Right forelimb (tissue), 1 donor: ENCODE measurements around the gene SCAMP1.
"Not testable (repeated sequence)": the region's sequence is repeated elsewhere in the genome, so short reads cannot be mapped to it uniquely, and the experiment has no call there.

Experiments used
- DNase-seq: peaks from one replicate; pipeline ENCODE4 v3.0.0-alpha.2; 2018

SCAMP1 gene

DNA sequence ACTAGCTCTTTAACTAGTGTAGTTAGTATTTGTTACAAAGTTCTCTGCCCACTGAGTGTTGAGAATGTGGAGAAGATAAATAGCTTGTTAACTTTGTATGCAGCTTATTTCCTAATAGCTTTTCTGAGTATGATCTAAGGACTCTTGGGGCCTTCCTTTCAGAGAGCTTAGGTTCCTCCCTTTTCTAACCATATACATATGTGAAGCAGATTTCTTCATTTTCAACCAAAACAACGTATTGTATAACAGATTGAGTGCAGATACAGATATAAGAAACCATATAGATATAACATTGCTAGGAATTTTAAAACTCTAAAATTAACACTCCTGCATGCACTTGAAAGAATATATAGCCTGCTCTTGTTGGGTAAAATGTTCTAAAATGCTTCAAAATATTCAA is 70.4 kb downstream of the SCAMP1 start:
- no peak for DNase-seq

DNA sequence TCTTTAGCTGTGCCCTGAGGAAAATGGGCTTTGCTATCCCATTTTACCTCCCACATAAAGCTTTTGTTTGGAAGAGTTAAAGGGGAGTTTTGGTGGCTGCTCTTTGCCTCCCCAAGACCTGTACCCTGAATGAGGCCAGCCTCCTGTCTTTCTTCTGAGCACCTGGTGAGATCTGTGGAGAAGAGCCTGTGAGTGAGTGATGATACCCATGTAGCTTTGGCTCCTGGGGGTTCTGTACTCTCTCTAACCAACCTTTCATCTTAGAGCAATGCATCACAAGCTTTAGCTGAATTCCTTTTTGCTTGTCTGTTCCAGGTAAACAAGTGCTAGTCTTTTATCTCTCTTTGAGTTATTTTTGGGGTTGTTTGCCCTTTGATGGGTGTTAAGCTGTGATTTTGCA is 73.6 kb downstream of the SCAMP1 start:
- no peak for DNase-seq

DNA sequence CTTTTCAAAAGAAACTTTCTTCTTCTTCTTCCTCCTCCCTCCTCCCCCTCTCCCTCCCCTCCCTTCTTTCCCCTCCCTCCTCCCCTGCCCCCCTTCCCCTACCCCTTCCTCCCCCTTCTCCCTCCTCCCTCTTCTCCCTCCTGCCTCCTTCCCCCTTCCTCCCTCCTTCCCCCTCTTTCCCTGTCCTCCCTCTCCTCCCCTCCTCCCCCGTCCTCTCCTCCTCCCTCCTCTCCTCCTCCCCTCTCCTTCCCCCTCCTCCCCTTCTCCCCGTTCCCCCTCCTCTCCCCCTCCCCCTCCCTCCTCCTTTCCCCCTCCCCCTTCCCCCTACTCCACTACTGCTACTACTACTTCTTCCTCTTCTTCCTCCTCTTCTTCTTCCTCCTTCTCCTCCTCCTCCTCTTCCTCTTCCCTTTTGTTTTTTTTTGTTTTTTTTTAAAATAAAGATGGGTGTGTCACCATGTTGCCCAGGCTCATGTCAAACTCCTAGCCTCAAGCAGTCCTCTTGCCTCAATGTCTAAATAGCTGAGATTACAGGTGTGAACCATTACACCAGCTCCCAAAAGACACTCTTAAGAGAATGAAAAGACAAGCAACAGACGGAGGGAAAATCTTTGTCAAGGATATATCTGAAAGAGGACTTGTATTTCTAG is 87.5 kb downstream of the SCAMP1 start:
- DNase-seq: no peak

DNA sequence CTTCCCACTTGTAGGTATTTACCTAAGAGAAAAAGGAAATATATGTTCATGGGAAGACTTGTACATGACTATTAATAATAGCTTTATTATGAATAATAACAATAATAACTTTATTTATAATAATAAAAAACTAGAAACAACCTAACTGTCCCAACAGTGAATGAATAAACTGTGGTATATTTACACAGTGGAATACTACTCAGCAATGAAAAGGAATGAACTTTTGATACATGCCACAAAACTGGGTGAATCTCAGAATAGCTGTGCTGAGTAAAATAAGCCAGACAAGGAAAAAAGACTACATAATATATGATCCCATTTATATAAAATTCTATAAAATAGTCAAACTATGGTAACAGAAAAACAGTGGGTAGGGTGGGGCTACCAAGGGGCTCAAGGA is 88.7 kb downstream of the SCAMP1 start:
- no peak for DNase-seq

DNA sequence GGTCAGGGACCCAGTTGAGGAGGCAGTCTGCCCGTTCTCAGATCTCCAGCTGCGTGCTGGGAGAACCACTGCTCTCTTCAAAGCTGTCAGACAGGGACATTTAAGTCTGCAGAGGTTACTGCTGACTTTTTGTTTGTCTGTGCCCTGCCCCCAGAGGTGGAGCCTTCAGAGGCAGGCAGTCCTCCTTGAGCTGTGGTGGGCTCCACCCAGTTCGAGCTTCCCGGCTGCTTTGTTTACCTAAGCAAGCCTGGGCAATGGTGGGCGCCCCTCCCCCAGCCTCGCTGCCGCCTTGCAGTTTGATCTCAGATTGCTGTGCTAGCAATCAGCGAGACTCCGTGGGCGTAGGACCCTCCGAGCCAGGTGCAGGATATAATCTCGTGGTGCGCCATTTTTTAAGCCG is 97.1 kb downstream of the SCAMP1 start:
- DNase-seq: not testable (repeated sequence)

DNA sequence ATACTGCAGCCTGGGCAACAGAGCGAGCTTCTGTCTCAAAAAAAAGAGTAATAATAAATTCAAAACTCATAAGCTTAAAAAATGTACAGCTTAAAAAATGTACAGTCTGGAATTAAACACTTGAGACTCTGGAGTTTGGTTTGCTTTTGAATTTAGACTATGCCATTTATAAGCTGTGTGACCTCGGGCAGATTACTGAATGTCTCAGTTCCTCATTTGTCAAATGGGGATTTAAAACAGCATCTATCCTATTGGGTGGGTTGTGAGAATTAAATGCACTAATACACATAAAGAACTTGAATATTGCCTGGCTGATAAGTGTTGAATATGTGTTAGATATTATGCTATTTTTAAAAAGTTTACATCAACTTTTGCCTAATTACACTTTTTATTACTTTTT is 98.4 kb downstream of the SCAMP1 start:
- DNase-seq: no peak

DNA sequence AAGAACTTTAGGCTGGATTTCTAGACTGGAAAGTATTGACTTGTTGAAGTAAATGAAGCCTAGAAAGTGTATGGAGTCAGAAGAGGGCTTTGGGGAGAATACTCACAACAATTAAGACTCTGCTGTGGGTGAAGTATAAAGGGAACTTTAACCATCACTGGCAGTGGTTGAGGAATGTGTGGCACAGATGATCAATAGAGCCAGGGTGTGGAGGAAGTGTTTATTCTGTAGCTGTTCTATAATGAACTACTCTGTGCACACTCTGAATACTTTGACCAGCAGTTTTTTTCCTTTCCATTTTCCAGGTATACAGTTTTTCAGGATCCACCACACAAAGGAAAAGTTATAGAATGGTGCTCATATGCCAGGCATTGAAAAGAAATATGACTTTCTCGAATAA is 106.7 kb downstream of the SCAMP1 start:
- no peak for DNase-seq

DNA sequence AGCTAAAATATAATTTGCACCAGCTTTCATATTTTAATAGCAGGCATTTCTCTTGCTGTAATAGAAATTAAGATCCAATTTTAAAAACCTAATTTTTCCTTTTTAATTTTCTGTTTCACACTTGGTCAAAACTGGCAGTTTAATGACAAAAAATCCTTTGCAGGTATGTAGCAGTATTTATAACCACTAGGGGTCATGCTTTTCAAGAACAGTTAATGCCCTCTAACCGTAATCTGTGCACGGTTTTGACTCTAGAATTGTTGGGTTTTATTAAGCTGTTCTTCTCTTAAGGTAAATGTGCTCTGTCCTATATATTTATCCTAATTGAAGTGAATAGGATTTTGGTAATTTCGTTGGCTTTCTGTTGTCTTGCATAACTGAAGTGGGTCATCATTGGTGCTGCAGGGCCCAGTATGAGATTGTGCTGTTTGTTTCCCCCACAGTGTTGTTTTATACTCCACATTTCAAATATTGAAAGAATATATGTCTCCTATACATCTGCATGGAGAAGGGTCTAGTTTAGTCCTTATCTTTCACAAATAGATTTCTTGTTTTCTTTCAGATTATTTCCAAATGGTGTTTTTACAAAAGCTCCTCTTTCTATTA is 107.4 kb downstream of the SCAMP1 start:
- DNase-seq: no peak

DNA sequence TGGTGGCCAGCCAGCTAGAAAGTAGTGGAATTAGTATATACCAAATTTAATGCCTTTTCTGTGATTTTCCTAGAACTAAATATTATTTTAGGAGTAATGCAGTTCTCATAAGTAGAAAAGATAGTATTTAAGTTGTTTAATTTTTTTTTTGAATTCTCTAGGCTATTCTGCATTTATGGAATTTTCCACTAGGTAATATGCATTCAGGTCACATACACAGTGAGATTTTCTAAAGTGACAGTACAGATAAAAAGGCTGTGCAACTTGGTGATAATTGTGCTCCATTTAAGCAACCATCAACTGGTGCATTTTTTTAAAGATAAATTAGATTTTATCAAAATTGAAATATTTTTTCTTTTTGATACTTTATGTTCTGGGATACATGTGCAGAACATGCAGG is 111.5 kb downstream of the SCAMP1 start:
- DNase-seq: no peak

DNA sequence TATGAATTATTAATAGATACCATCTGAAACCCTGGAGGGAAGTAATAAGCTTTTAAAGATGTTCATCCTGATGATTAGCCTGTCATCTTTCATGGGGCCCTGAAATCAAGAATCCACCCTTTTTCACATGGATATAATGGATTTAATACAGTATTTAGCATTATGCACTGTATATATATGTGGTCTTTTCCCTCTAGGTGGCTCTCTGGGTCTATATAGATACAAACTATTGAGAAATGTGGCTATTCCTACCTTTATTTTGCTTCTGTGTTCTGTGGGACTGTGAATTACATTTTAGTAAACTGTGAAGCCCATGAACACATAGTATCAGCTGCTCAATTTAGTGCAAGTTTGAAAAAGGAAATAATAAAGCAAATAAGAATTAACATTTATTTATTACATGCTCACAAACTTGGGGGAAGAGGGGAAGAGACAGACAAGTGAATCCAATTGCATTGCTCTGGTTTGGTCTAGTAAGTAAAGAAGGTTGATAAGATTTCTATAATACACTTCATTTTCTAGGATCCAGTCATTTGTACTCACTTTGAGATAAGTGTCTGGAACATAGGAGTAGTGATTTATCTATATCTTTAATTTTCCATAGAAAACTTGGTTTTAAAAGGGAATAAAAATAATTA is 112.2 kb downstream of the SCAMP1 start:
- DNase-seq: no peak

GRCh38 chr5:78473751-78474150 is 113.3 kb downstream of the SCAMP1 start:
- DNase-seq: no peak

DNA sequence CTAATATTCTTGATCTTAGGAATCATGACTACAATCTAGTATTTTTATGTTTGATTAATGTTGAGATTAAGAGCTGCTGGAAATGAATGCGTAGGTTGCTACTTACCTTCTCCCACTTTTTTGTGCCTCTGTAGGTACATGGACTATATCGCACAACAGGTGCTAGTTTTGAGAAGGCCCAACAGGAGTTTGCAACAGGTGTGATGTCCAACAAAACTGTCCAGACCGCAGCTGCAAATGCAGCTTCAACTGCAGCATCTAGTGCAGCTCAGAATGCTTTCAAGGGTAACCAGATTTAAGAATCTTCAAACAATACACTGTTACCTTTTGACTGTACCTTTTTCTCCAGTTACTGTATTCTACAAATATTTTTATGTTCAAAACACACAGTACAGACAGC is 115.0 kb downstream of the SCAMP1 start:
- DNase-seq: no peak

DNA sequence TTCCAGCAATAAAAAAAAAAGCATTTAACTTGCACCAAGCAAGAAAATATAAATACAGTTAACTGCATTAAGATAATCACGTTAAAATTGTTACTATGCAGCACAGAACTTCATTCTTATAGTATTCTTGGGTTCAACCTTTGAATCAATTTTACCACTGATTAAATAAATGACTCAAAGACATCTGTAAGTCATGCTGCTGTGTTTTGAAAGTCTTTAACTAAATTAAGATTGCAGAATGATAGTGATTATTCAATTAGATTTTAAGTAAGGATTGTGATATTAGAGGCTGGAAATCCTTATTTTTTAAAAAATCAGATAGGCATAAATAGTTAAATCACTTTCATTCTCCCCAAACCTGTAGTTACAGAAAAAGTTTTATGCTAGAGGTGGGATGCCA is 116.4 kb downstream of the SCAMP1 start:
- no peak for DNase-seq

GRCh38 chr5:78482948-78483347 is 122.5 kb downstream of the SCAMP1 start:
- DNase-seq: no peak

- no peak for DNase-seq
Observed at GRCh38 chr5:78483809-78484521, 123.5 kb downstream of the SCAMP1 start.

- no peak for DNase-seq
Observed at GRCh38 chr5:78486218-78486617, 125.8 kb downstream of the SCAMP1 start.

DNA sequence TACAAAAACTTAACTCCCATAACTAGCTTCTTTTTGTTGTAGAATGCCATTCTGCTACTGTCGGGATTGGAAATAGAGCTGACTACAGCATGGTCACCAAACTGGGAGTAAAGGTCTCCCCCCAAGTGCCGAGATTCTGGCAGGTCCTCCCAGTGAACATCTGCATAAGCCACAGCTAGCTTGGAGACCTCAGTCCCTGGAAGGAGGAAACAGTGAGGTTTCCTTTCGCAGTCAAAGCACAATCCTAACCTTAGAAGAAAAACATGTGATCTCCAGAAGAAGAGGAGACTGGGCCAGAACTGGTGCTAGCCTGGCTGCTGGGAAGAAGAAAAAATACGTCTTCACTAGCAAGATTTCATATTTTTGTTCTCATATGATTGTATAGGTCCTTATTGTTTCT is 127.4 kb downstream of the SCAMP1 start:
- no peak for DNase-seq

GRCh38 chr5:78490709-78491485 is 130.5 kb downstream of the SCAMP1 start:
- no peak for DNase-seq

- no peak for DNase-seq
Observed at GRCh38 chr5:78492224-78492623, 131.8 kb downstream of the SCAMP1 start.

- DNase-seq: no peak
Observed at GRCh38 chr5:78492650-78493049, 132.2 kb downstream of the SCAMP1 start.

GRCh38 chr5:78495800-78496199 is 135.4 kb downstream of the SCAMP1 start:
- DNase-seq: no peak

DNA sequence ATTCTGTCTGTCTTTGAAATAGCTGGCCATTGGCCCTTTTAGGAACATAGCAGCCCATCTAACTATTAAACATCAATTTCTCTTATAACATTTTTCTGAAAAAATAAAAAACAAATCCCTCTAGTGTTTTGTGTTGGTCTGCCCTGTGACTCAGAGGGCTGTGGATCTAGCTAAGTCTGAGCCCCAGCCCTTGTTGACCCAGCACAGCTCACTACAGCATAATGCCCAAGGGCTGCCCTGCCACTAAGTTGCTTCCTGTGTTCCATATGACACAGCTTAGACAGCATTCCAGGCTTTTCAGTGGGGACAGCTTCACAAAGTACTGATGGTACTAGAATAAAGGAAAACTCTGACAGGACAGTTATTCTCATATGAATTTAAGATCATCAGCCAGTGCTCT is 136.0 kb downstream of the SCAMP1 start:
- DNase-seq: no peak
